RKO (cell line): ENCODE results near the gene TNS1.

Source experiments
- DNase-seq: peaks from one replicate; pipeline ENCODE4 v3.0.0-alpha.2; 2016; ENCODE audit warnings: low spot score

Gene TNS1

GRCh38 chr2:217980036-217980435, 22.8 kb downstream of the TNS1 start:
- DNase-seq, result no peak

GRCh38 chr2:217979151-217979811, 23.5 kb downstream of the TNS1 start:
- no peak for DNase-seq

DNA sequence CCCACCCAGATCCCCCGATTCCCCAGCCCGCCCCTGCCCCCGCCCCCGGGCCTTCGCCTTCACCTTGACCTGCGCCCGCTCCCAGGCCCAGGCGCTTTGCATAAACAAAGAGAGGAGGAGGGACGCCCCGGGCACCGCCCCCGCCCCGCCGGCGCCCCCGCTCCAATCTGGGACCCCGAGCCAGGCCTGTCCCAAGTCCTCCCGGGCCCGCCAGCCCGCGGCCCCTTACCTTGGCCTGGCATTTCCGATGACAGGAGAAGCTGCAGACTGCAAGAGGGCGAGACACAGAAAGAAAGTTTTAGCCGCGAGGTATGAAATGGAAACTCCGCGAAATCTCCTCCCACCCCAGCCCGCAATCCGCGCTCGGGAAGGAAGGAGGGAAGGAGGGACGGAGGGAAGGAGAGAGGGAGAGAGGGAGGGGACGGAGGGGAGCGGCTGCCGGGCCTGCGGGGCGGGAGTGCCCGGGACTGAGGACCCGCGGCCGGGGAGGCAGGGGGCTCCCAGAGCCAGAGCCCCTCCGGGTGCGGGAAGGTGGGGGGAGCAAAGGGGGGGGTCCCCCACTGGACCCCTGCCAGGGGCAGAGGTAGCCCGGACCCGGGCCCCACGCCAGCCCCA, 24.2 kb downstream of the TNS1 start:
- no peak for DNase-seq

GRCh38 chr2:217977840-217978535, 24.8 kb downstream of the TNS1 start:
- DNase-seq, result no peak

DNA sequence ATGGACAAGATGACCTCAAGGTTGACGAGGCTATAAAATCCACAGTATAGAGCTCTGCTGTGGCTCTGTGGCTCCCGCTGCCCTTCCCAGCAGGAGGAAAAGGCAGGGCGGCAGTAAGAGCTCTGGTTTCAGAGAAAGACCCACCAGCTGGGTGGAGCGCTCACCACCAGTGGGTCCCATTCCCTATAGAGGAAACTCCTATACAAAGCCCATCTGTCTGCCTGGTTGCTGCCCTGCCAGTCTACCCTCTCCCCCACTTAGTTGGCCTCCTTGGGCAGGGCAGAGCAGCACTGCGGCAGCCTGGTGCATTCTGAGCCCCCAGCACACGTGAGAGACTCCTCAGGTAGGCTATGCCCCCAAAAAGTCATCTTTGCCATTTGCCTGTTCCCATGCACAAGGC, 26.5 kb downstream of the TNS1 start:
- DNase-seq, result no peak

- no peak for DNase-seq
Measured at GRCh38 chr2:217975626-217976025, 27.2 kb downstream of the TNS1 start.

DNA sequence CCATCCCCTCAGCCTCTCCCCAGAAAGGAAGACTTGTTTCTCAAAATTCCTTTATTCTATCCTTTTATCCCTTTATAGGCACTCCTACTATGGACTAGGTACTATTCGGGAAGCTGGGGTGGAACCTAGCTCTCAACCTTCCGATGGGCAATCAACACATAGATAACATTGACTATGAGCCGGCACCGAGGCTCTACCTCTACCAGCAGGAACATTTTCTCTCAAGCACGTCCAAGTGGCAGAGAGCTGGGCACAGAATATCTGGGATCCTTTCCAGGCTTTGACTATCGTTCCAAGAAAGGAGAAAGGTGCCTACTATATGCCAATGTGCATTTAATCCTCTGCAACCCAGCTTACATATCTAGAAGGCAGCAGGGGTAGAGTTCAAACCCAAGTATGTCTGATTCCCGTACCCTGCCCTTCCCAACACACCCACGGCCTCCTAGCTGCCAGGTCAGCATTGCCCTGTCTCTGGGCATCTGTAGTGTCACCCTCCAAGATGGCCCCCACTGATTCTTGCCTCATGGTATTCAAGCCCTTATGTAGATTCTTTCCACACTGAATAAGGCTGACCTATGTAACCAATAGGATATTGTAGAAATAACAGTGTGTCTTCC, 28.3 kb downstream of the TNS1 start:
- no peak for DNase-seq

DNA sequence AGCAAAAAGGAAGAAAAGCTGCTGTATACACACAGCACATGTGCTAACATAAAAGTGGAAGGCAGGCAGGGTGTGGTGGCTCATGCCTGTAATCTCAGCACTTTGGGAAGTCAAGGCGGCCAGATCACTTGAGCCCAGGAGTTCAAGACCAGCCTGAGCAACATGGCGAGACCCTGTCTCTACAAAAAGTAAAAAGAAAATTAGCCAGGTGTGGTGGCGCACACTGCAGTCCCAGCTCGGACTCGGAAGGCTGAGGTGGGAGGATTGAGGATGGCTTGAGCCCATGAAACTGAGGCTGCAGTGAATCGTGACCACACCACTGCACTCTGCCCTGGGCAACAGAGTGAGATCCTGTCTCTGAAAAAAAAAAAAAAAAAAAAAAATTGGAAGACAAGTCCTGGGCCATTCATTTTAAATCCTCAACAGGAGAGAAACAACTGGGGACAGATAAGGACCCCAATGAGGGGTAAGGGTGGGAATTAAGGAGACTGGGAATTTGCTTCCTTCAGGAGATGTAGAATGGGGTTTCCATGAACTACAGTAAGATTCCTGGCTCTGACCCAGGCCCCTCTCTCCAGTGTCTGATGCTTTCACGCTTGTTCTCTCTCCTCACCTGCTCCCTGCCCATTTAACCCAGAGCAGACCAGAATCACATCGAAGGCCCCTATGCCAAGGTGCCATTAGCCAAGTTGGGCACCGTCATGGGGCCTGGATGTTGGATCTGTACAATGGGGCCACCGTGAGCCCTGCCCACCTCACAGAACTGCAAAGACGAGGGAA, 29.6 kb downstream of the TNS1 start:
- DNase-seq, result no peak

- no peak for DNase-seq
Measured at GRCh38 chr2:217972490-217972889, 30.3 kb downstream of the TNS1 start.

DNA sequence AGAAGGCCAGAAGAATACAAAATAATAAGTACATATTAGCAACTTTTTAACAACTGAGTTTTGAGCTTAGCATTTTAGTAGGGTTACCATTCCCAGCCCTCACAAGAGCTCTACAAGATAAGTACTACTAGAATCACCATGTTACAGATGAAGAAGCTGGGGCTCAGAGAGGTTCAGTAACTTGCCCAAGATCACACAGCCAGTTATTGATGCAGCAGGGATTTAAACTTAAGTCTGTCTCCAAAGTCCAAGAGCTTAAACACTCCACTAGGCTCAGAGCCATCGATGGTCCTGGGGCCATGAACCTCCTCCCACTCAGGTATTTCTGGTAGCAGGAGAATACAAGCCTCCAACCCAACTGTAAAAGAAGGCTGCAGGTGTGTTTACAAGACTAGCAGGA, 30.8 kb downstream of the TNS1 start:
- DNase-seq, result no peak

GRCh38 chr2:217971166-217971565, 31.6 kb downstream of the TNS1 start:
- DNase-seq, result no peak

DNA sequence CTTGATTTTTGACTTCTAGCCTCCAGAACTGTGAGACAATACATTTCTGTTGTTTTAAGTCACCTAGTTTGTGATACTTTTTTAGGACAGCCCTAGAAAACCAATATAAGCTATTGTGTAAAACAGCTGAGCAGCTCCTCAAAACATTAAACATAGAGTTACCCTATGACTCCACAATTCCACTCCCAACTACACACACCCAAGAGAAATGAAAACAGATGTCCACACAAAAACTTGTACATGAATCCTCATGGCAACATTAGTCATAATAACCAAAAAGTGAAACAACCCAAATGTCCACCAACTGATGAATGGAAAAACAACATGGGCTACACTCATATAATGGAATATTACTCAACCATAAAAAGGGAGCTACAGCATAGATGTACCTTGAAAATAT, 32.6 kb downstream of the TNS1 start:
- no peak for DNase-seq

- no peak for DNase-seq
Measured at GRCh38 chr2:217969588-217969987, 33.2 kb downstream of the TNS1 start.

DNA sequence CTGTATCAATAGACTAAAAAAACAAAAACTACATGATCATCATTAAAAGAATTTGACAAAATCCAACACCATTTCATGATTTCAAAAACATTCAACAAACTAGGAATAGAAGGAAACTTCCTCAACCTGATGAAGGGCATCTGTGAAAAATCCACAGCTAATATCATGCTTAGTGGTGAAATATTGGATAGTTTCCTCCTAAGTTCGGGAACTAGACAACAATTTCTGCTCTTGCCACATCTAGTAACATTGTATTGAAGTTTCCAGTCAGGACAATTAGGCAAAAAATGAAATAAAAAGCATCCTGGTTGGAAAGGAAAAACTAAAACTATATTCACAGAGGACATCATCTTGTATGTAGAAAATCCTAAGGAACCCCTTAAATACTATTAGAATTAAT, 34.8 kb downstream of the TNS1 start:
- no peak for DNase-seq

DNA sequence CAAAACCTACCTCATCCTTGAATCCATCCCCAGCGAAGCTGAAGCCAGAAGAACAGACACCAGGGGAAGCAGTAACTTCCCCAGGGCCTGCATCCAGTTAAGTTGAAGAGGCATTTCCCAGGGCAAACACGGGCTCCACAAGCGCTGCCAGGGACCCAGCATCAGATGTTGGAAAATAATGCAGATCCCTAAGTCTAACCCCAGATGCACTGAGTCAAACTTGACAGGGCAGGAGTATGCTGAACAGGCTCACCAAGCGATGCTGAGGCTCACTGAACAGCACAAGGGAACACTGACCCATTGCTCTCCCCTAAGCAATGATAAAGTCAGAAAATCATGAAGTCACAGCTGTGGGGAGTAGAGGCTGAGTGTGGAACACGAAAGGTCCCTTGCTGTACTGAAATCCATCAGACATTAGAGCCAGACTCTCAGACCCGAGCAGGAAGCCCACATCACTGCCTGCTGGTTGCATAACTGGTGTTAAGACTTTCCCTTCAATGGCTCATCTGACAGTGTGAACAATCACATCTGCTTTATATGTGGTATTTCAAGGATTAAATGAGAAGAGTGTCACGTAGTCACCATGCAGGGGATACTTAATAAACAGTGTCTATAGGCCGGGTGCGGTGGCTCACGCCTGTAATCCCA, 36.2 kb downstream of the TNS1 start:
- no peak for DNase-seq

- DNase-seq, result no peak
Measured at GRCh38 chr2:217964275-217965161, 38.3 kb downstream of the TNS1 start.

DNA sequence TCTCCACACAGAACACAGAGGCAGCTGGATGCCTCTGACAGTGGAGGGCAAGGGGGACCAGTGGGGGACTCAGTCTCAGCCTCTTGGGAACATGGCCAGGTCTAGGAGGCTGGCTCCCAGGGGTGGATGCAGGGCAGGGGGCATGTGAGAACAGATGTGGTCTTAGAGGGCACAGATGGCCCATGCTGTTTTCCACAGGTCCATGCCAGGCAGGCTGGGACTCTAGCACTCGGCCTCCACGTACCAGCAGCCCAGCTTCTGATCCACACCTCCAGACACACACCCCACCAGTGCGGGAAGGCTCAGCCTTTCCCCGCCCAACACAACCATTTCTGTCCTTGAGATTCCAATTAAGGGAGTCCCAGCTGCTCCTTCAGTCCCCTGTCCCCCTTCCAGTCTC, 42.4 kb downstream of the TNS1 start:
- no peak for DNase-seq

- no peak for DNase-seq
Measured at GRCh38 chr2:217959723-217960122, 43.1 kb downstream of the TNS1 start.

GRCh38 chr2:217958884-217959225, 43.9 kb downstream of the TNS1 start:
- no peak for DNase-seq

GRCh38 chr2:217958206-217958883, 44.5 kb downstream of the TNS1 start:
- DNase-seq, result no peak
